ENCODE data around the gene WRAP73.

DNA sequence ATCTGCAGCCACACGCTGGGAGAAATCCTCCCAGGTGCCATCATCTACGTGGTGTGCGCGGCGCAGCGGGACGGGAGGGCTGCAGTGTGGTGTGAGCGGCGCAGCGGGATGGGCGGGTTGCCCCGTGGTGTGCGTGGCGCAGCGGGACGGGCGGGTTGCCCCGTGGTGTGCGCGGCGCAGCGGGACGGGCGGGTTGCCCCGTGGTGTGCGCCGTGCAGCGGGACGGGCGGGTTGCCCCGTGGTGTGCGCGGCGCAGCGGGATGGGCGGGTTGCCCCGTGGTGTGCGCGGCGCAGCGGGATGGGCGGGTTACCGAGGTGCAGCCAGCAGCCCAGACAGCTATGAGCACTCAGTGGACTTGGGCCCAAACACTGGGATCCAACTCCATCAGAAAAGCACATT, 4.7 kb downstream of the WRAP73 start:
- TF ChIP-seq, protein P1, sequence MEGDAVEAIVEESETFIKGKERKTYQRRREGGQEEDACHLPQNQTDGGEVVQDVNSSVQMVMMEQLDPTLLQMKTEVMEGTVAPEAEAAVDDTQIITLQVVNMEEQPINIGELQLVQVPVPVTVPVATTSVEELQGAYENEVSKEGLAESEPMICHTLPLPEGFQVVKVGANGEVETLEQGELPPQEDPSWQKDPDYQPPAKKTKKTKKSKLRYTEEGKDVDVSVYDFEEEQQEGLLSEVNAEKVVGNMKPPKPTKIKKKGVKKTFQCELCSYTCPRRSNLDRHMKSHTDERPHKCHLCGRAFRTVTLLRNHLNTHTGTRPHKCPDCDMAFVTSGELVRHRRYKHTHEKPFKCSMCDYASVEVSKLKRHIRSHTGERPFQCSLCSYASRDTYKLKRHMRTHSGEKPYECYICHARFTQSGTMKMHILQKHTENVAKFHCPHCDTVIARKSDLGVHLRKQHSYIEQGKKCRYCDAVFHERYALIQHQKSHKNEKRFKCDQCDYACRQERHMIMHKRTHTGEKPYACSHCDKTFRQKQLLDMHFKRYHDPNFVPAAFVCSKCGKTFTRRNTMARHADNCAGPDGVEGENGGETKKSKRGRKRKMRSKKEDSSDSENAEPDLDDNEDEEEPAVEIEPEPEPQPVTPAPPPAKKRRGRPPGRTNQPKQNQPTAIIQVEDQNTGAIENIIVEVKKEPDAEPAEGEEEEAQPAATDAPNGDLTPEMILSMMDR (IDR thresholded peaks at IDR 0.05), result no peak
- TF ChIP-seq POLR2A (IDR thresholded peaks at IDR 0.05) (no peak), POLR2AphosphoS5 (IDR thresholded peaks at IDR 0.05) (no peak), EP300 (IDR thresholded peaks at IDR 0.05; ENCODE audit: low read depth) (no peak)

Data from transverse colon (tissue), 4 donors.